Superior temporal gyrus (tissue), 1 donor: ENCODE measurements around the gene RRP12.
"Not testable (repeated sequence)": the region's sequence is repeated elsewhere in the genome, so short reads cannot be mapped to it uniquely, and the experiment has no call there.

Source experiments
- DNase-seq: peaks from one replicate; pipeline ENCODE4 v3.0.0-alpha.2; 2016; ENCODE audit errors: extremely low spot score

Gene RRP12, protein sequence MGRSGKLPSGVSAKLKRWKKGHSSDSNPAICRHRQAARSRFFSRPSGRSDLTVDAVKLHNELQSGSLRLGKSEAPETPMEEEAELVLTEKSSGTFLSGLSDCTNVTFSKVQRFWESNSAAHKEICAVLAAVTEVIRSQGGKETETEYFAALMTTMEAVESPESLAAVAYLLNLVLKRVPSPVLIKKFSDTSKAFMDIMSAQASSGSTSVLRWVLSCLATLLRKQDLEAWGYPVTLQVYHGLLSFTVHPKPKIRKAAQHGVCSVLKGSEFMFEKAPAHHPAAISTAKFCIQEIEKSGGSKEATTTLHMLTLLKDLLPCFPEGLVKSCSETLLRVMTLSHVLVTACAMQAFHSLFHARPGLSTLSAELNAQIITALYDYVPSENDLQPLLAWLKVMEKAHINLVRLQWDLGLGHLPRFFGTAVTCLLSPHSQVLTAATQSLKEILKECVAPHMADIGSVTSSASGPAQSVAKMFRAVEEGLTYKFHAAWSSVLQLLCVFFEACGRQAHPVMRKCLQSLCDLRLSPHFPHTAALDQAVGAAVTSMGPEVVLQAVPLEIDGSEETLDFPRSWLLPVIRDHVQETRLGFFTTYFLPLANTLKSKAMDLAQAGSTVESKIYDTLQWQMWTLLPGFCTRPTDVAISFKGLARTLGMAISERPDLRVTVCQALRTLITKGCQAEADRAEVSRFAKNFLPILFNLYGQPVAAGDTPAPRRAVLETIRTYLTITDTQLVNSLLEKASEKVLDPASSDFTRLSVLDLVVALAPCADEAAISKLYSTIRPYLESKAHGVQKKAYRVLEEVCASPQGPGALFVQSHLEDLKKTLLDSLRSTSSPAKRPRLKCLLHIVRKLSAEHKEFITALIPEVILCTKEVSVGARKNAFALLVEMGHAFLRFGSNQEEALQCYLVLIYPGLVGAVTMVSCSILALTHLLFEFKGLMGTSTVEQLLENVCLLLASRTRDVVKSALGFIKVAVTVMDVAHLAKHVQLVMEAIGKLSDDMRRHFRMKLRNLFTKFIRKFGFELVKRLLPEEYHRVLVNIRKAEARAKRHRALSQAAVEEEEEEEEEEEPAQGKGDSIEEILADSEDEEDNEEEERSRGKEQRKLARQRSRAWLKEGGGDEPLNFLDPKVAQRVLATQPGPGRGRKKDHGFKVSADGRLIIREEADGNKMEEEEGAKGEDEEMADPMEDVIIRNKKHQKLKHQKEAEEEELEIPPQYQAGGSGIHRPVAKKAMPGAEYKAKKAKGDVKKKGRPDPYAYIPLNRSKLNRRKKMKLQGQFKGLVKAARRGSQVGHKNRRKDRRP (N-terminal part only)

GRCh38 chr10:97400665-97401454 lies at the start of gene RRP12:
TSS of gene RRP12 (minus strand) at chr10:97401340. CDS start at chr10:97401231, 109 bp downstream.
- DNase-seq = peak; percentile 99

DNA sequence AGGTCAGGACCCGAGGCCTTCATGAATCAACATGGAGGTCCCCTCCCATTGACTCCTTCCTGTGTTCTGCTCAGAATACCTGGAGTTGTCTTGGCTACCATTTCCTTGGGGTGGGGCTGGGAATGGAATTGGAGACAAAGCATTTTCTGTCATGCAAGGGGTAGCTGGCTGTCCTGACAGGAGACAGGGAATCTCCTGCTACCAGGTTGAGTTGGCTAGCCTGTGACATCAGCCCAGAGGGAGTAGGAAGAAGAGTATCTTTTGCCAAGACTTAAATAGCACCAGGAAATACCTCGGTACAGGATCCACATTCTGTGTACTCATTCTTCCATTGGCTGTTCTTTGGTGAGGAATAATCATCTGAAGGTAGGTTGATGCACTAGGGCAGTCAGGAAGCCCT lies 49.7 kb upstream of the RRP12 start:
- no peak for DNase-seq

DNA sequence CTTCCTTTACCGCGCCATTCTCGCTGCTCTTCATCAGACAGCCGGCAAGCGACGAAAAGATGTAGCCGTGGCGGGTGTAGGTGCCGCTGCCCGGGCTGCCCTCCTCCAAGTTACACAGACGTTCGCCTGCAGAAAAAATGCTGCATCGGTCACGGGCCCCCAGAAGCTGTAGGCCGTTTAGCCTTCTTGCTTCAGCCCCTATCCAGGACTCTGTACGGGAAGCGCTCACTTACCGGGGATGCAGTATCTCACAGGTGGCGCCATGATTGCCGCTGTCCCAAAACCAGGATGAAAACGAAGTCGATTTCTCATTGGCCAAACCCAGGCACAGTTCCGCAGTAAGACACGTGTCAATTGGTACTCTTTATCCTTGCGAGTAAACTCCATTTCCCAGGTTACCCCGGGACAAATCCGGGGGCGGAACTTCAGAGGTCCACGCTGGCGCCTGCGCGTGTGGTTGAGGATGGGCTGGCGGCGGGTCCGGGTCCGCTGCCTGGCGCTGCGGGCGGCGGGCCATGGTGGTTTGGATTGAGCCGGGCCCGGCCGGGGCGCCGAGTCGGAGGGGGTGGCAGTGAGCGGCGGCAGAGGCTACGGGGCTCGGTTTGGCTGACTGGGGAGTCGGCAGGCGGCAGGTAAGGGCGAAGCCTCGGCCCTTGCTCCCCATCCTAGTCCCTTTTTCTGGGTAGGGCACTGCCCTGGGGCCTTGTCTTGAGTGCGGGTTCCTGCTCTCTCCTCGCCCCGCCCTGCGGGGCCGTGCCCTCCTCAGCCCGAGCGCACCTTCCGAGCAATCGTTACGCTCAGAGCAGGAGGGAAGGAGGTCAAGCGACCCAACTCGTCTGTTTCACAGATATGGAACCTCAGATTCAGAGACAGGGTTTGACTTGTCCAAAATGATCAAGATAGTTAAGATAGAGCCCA lies 44.8 kb upstream of the RRP12 start, which contains the start of the genes EXOSC1 and ZDHHC16:
EXOSC1 (minus strand) TSS at position 285 of the 918 bp plus-strand sequence; CDS start at position 264, 21 bp downstream.
ZDHHC16 (plus strand) TSS at position 454 of the 918 bp plus-strand sequence. CDS start 5,501 bp downstream, outside the sequence.
- DNase-seq = peak; percentile 99

GRCh38 chr10:97445357-97445721 lies 44.2 kb upstream of the RRP12 start:
- no peak for DNase-seq

GRCh38 chr10:97444212-97444611 lies 43.1 kb upstream of the RRP12 start:
- DNase-seq = no peak

- DNase-seq = no peak
These were observed 41.1 kb upstream of the RRP12 start for GRCh38 chr10:97442277-97442676.

GRCh38 chr10:97435211-97435610 lies 34.1 kb upstream of the RRP12 start:
- no peak for DNase-seq

- DNase-seq = no peak
These were observed 33.4 kb upstream of the RRP12 start for GRCh38 chr10:97434557-97434956.

- DNase-seq = no peak
These were observed 32.9 kb upstream of the RRP12 start for GRCh38 chr10:97434055-97434454.

- DNase-seq = no peak
These were observed 27.4 kb upstream of the RRP12 start for GRCh38 chr10:97428572-97428981.

- no peak for DNase-seq
These were observed 26.5 kb upstream of the RRP12 start for GRCh38 chr10:97427571-97428179.

DNA sequence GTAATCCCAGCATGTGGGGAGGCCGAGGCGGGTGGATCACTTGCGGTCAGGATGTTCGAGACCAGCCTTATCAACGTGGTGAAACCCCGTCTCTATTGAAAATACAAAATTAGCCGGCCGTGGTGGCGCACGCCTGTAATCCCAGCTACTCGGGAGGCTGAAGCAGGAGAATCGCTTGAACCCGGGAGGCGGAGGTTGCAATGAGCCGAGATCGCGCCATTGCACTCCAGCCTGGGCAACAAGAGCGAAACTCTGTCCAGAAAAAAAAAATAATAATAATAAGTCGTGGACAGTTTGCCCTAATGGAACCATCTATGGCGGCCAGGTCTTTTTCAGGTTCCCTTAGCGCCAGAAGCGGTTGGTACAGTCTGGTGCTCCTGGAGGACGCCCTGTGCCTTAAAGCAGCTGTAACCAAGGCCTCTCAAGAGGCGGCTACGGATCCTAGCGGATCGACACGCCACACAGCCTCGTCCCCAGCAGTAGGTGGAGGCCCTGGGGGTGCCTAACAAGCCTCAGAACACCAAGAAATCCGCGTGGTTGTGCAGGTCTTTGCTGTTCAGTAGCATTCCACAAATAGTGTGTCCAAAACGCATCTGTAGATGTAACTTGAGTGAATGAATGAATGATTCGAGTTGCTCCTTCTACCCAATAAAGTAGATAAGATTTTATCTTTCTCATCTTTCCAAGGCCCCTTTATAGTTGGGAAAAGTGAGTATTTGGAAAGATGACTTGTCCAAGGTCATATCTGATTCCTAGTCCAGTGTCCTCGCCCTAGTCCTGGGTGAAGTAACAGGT lies 25.8 kb upstream of the RRP12 start:
- no peak for DNase-seq

- peak; percentile 96 for DNase-seq
These were observed 25.0 kb upstream of the RRP12 start, which contains the start of gene PGAM1 for GRCh38 chr10:97425964-97426775. TSS of gene PGAM1 (plus strand) at chr10:97426191. CDS start at chr10:97426308, 117 bp downstream.

DNA sequence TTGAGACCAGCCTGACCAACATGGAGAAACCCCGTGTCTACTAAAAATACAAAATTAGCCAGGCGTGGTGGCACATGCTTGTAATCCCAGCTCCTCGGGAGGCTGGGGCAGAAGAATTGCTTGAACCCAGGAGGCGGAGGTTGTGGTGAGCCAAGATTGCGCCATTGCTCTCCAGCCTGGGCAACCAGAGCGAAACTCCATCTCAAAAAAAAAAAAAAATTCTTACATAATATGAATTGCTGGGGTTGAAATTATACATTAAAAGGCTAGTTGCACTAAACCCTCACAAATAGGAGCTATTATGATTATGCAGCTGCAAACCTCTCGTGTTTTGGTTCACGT lies 22.6 kb upstream of the RRP12 start:
- DNase-seq = not testable (repeated sequence)

DNA sequence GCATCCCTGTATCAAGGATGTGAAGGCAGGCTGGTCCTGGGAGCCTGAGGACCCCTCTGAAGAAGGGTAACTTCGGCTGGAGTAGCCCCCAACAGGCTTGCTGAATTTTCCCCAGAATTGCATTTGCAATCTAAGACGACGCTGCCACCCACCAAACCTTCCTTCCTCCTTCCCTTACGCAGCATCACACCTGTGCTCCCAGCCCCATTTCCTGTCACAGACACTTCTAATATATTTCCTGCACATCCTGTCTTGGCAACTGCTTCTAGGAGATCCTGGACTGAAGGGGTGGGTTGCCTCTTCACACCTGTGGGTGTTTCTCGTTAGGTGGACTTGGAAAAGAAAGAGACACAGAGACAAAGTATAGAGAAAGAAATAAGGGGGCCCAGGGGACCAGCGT lies 15.4 kb upstream of the RRP12 start:
- no peak for DNase-seq

DNA sequence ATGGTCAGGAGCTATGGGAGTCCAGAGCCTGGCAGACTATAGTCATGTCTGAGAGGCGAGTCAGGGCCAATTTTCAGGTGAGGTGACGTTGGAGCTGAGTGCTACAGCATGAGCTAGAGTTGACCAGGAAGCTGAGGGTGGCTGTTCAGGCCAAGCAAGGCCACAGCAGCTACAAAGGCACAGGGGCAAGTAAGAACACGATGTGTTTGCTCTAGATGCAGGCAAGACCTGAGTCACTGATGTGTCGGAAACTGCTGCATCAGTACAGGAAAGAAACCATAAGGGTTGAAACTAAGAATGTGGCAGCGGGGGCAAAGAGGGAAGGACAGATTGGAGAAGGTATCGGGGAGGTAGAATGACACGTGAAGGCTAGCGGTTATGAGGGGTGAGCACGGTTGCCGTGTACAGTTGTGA lies 11.8 kb upstream of the RRP12 start:
- DNase-seq = no peak

- no peak for DNase-seq
These were observed 10.3 kb upstream of the RRP12 start for GRCh38 chr10:97411406-97411805.
